HG03520 (cell line): Measurements from ENCODE around the gene FAM240A.
"Not testable (repeated sequence)": the region's sequence is repeated elsewhere in the genome, so short reads cannot be mapped to it uniquely, and the experiment has no call there.

Experiments used
- ATAC-seq: cut with Tn5 transposase; IDR thresholded peaks from one replicate; pipeline ENCODE4 v1.9.1; 2021; ENCODE audit warnings: mild to moderate bottlenecking, moderate library complexity; ENCODE audit not compliant: unreplicated experiment

Gene FAM240A

GRCh38 chr3:46586738-46587246 lies 25.5 kb upstream of the FAM240A start:
- no peak for ATAC-seq

DNA sequence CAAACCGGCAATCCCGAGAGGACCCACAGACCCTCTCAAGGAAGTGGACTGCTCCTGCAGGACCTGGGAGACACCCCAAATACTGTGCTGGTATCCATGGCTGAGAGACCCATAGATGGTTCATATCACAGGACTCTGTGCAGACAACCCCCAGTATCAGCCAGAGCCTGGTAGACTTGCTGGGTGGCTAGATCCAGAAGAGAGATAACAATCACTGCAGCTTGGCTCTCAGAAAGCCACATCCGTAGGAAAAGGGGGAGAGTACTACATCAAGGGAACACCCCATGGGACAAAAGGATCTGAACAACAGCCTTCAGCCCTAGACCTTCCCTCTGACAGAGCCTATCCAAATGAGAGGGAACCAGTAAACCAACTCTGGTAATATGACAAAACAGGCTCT lies 25.1 kb upstream of the FAM240A start:
- not testable (repeated sequence) for ATAC-seq

DNA sequence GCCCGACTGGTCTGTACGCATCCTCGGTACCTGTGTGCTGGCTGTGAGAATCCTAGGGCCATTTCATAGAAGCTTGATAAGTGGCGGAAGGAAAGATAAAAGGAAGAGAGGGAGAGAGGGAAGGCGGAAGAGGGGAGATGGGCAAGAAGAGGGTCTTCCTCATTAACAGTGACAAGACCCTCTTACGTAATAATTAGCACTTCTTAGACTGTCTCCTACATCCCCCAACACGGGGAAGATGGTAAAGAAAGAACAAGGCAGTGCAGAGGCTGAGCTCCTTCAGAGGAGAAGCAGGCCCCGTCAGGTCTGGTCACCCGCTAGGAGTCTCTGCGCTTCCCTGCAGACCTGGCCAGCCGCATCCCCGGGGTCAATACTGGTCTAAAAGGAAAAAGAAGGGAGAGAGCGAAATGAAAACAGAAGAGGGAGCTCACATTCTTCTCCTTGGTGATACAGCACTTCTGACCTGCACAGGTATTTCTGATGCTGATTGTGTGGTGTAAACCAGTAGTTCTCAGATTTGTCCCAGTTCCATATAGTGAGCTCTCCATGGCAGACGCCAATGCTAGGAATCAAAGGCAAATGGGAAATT lies 19.0 kb upstream of the FAM240A start:
- no peak for ATAC-seq

DNA sequence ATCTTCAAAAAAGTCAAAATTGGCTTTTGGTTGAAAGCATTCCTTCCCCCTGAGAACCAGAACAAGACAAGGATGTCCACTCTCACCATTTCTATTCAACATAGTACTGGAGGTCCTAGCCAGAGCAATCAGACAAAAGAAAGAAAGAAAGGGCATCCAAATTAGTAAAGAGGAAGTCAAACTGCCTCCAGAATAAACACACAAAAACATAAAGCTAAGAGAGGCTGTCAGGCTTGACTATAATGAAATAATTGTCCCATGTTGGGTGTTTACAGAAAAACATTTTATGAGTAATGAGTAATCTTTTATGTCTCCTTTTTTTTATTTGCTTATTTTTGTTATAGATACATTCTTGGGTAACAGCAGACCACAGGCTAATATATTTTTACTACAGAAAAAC lies 18.3 kb upstream of the FAM240A start:
- ATAC-seq: no peak

GRCh38 chr3:46594723-46595122 lies 17.6 kb upstream of the FAM240A start:
- ATAC-seq: no peak

DNA sequence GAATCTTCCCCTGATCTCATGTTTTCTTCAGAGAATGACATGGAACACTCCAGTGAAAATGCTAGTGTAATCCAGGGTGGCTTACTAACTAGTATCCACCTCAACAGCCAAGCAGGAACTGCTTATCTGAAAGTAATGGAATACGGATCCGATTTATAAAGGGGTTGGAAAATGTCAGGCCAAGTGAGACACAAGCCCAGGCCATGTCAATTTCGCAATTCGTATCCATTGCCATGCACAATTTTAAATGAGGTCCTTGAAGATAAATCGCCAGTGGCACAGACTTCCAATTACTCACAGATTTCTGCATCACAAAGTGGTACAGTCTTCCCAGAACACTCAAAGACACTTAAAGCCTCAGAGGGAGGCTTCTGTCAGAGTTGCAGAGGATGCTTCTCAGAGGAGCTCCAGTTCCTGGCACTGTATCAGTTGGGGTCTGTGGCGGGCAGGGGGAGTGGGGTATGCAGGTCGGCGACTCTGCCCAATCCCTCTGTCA lies 16.5 kb upstream of the FAM240A start:
- no peak for ATAC-seq

- ATAC-seq: no peak
Observed at GRCh38 chr3:46599590-46599989, 12.7 kb upstream of the FAM240A start.

GRCh38 chr3:46603446-46604046 lies 8.8 kb upstream of the FAM240A start:
- ATAC-seq: no peak

DNA sequence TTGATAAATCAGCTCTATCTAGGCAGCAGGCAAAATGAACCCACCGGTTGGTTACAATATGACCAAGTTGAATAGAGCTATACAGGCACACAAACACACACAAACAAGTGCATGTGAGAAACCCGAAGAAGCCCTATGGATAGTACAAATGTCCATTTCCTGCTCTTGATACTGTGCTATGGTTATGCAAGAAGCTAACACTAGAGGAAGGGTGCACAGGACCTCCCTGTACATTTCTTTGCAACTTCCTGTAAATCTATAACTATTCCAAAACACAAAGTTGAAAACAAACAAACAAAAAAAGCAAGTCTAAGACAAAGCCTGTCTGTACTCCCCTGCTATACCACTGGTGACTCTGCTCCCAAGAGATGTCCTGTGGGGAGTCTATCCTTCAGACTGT lies 8.2 kb upstream of the FAM240A start:
- no peak for ATAC-seq

- ATAC-seq: no peak
Observed at GRCh38 chr3:46607603-46608028, 4.7 kb upstream of the FAM240A start.

- no peak for ATAC-seq
Observed at GRCh38 chr3:46609212-46609721, 3.1 kb upstream of the FAM240A start.

DNA sequence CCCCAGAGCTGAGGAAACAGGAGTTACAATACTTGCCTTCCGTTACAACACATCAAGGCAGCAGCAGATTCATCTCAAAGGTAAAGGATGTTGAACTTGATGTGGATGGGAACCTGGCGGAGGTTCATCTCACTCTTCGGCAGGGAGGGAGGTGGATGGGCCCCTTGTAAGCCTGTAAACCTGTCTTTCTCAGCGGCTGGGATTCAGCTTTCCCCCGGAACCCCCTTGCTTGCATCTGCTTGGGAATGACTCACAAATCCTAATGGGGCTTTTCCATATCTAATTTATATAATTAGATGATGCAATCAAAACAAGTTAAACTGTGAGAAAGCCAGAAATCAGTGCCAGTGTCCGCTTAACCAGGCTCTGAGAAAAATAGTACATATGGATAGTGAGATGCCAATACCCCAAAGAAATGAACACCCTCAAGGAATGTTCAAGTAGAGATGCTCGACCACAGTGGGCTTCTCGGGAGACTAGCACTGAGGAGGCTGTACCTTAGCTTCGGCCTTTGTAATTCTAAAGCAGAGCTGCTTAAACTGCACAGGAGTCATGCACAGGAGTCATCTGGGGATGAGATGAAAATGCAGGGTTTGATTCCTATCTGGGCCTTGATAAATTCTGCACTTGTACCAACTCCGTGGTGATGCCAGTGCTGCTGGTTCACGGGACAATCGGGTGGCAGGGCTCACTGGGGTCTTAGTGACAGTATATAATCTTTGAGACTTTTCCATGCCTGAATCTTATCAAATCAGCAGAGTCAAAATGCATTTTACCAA lies 2.2 kb upstream of the FAM240A start:
- ATAC-seq: no peak

- ATAC-seq: no peak
Observed at GRCh38 chr3:46613313-46614005, 1.1 kb downstream of the FAM240A start.

GRCh38 chr3:46614431-46614830 lies 2.1 kb downstream of the FAM240A start:
- ATAC-seq: no peak

GRCh38 chr3:46615050-46615775 lies 2.9 kb downstream of the FAM240A start:
- ATAC-seq: no peak

- ATAC-seq: no peak
Observed at GRCh38 chr3:46615976-46616375, 3.7 kb downstream of the FAM240A start.

DNA sequence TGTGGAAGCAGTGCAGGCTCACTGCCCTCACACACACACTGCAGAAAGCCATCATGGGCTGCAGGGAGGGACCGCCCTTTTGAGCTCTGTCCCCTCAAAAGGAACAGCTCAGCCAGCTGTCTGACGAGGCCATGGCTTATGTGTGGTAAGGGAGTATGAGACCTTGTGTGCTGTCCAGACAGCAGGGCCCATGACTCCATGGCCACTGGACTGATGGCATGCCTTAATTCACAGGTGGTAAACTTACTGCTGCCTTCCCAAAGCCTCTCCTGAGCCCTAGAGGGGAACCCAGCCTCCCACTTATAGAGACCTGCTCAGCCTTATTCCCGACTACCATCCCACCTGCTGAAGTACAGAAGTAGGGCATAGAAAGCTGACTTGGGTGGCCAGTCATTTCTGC lies 5.6 kb downstream of the FAM240A start:
- ATAC-seq: no peak

DNA sequence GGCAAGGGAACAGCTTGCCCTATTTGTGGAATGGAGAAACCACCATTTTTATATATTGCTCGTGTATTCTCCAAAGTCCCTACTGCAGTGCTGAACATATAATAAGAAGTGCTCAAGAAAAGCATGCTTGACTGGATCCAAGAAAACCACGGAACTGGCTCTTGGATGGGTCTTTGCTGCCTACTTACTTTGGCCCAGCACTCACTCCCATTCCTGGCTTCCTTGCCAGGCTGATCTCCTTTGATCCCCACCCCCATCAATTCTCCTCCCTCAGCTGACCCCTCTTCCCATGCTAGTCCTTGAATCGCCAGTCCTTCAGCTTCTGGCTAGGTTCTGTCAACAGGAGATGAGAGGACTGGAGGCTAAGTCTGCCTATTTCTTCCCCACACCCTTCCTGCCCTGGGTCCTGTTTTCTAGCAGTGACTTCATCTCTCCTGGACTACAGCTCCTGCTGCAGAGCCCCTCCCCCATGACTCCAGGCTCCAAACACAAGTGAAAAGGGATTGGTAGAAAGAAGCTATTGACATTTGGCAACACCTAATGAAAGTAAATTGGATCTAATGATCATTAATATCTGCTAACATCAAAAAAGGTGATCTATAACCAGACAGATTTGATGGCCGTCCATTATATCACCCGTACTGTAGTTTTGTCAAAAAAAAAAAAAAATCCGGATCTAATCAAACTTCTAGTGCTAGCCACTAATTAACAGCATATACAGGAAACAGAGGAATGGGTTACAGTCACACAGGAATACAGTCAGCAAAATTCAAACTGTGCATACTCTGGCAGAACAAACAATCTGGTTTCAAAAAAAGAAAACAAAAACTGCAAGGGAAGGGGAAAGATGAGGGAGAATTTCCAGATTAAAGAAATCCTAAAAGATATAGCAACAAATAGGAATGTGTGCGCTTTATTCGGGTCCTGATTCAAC lies 7.8 kb downstream of the FAM240A start:
- no peak for ATAC-seq

DNA sequence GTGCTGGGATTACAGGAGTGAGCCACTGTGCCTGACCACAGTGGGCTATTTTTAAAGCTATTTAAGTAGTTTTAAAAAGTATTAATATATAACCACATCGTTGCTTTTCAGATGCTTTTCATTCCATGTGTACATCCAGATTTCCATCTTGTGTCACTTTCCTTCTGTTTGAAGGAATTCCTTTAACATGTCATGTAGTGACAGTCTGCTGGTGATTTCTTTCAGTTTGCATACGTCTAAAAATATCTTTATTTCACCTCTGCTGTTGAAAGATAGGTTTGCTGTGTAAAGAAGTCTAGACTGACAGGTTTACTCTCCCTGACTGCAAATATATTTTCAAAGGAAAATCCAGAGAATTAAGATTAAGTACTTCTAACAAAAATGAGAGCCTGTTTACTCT lies 12.2 kb downstream of the FAM240A start:
- ATAC-seq: no peak
